Vagina (tissue), 2 donors: ENCODE results near the gene ZPBP2. TPM values are rescaled to one million over a fixed set of nuclear protein-coding genes. Genes with fewer than 3 reads are reported as not detected.
"Not testable (repeated sequence)": the region's sequence is repeated elsewhere in the genome, so short reads cannot be mapped to it uniquely, and the experiment has no call there.

Experiments
- DNase-seq, 2 donors: peaks; one replicate each; pipeline ENCODE4 v3.0.0-alpha.2; 2017; ENCODE audit errors: extremely low spot score in 2 of 2
- H3K27ac ChIP-seq: fragments of 200-600 bp; sonication (generic); one replicate; pipeline ENCODE4 v1.5.1; 2019
- H3K27me3 ChIP-seq: fragments of 200-600 bp; sonication (generic); one replicate; pipeline ENCODE4 v1.5.1; 2019
- H3K36me3 ChIP-seq, 2 donors: fragments of 200-600 bp; sonication (generic); one replicate each; pipeline ENCODE4 v1.5.1; 2017 to 2019
- H3K4me1 ChIP-seq: fragments of 200-600 bp; sonication (generic); one replicate; pipeline ENCODE4 v1.5.1; 2019
- H3K4me3 ChIP-seq, 2 donors: fragments of 200-600 bp; sonication (generic); 1 replicate in 1 of 2; 2 replicates in 1 of 2; pipeline ENCODE4 v1.5.1; 2016 to 2019
- H3K9me3 ChIP-seq: fragments of 200-600 bp; sonication (generic); one replicate; pipeline ENCODE4 v1.5.1; 2019
- POLR2A ChIP-seq, 2 donors: fragments of 450-650 bp; IDR thresholded peaks; one replicate each; pipeline ENCODE4 v1.6.1; 2017; ENCODE audit warnings: antibody characterized with exemption in 2 of 2, mild to moderate bottlenecking in 2 of 2, moderate library complexity in 2 of 2
- POLR2AphosphoS5 ChIP-seq, 2 donors: sonication (generic); formaldehyde crosslinking; IDR thresholded peaks; one replicate each; pipeline ENCODE4 v1.9.0; 2017; ENCODE audit warnings: antibody characterized with exemption in 2 of 2, mild to moderate bottlenecking in 2 of 2, low read depth in 1 of 2; ENCODE audit not compliant: insufficient read depth in 1 of 2
- intact Hi-C: fragments of 100-400 bp; cut with DNase I; formaldehyde crosslinking; loops from one replicate; pipeline ENCODE4 v1.15.1; 2023
- total RNA-seq: library from RNA; depleted of rRNA; stranded (reverse); fragments of >200 nt; gene quantifications from one replicate; pipeline ENCODE4 v1.2.3, GENCODE V29; 2016
- TF ChIP-seq, protein P1 (sequence below), 3 experiments: fragments of 450-650 bp in 2 of 3; fragments of 200-600 bp in 1 of 3; sonication (generic) in 1 of 3; IDR thresholded peaks; one replicate each; pipeline ENCODE4 v1.5.1; 2017 to 2019; ENCODE audit warnings: antibody characterized with exemption in 3 of 3, mild to moderate bottlenecking in 2 of 3, moderate library complexity in 2 of 3

The ZPBP2 gene
- total RNA-seq, 1 donor from 2014 or later = not detected

GRCh38 chr17:39845052-39845846 is 22.8 kb upstream of the ZPBP2 start:
- no peak for DNase-seq
- Histone ChIP-seq H3K27me3 (no peaks in the 10 kb centered on the region), H3K4me3 (no peak overlapping the region), H3K9me3 (no peaks in the 10 kb centered on the region), H3K4me1 (no peaks in the 10 kb centered on the region), H3K36me3 (no peaks in the 10 kb centered on the region), H3K27ac (no peak overlapping the region)
- TF ChIP-seq POLR2A (IDR thresholded peaks at IDR 0.05) (no peak), POLR2AphosphoS5 (IDR thresholded peaks at IDR 0.05; ENCODE audit: insufficient read depth in 1 of 2, low read depth in 1 of 2) (no peak)
- TF ChIP-seq, protein P1, sequence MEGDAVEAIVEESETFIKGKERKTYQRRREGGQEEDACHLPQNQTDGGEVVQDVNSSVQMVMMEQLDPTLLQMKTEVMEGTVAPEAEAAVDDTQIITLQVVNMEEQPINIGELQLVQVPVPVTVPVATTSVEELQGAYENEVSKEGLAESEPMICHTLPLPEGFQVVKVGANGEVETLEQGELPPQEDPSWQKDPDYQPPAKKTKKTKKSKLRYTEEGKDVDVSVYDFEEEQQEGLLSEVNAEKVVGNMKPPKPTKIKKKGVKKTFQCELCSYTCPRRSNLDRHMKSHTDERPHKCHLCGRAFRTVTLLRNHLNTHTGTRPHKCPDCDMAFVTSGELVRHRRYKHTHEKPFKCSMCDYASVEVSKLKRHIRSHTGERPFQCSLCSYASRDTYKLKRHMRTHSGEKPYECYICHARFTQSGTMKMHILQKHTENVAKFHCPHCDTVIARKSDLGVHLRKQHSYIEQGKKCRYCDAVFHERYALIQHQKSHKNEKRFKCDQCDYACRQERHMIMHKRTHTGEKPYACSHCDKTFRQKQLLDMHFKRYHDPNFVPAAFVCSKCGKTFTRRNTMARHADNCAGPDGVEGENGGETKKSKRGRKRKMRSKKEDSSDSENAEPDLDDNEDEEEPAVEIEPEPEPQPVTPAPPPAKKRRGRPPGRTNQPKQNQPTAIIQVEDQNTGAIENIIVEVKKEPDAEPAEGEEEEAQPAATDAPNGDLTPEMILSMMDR (IDR thresholded peaks at IDR 0.05) = no peak
- intact Hi-C loops = no loop called here

DNA sequence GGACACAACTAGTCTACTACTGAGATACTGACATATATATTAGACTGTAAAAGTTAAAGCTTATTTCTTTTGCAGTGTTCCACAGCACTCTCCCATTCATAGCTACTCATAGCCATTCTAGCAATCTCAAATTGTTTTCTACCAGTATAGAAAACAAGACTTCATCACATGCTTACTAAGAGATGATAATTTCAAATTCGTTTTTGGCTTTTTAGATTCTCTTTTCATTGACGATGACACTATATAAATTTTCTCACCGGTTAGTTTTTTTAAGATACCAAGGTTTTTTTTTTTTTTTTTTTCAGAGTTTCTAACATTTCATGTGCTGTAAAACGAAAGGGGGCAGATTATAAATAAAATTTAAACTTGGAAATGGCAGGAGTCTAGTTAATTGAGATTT is 21.8 kb upstream of the ZPBP2 start:
- Histone ChIP-seq H3K4me1 (no peaks in the 10 kb centered on the region), H3K4me3 (no peak overlapping the region), H3K36me3 (no peaks in the 10 kb centered on the region), H3K27ac (no peak overlapping the region), H3K27me3 (no peaks in the 10 kb centered on the region), H3K9me3 (no peaks in the 10 kb centered on the region)
- TF ChIP-seq POLR2A (IDR thresholded peaks at IDR 0.05) (no peak), POLR2AphosphoS5 (IDR thresholded peaks at IDR 0.05; ENCODE audit: insufficient read depth in 1 of 2, low read depth in 1 of 2) (no peak)
- TF ChIP-seq, protein P1 (IDR thresholded peaks at IDR 0.05) = no peak
- intact Hi-C loops = no loop called here
- DNase-seq = no peak

GRCh38 chr17:39848600-39848999 is 19.4 kb upstream of the ZPBP2 start:
- Histone ChIP-seq H3K27ac (no peak overlapping the region), H3K4me1 (no peaks in the 10 kb centered on the region), H3K4me3 (no peak overlapping the region), H3K36me3 (no peaks in the 10 kb centered on the region), H3K9me3 (no peaks in the 10 kb centered on the region), H3K27me3 (no peaks in the 10 kb centered on the region)
- no peak for DNase-seq
- TF ChIP-seq, protein P1 (IDR thresholded peaks at IDR 0.05) = no peak
- TF ChIP-seq POLR2AphosphoS5 (IDR thresholded peaks at IDR 0.05; ENCODE audit: insufficient read depth in 1 of 2, low read depth in 1 of 2) (no peak), POLR2A (IDR thresholded peaks at IDR 0.05) (no peak)
- intact Hi-C loops = no loop called here

- DNase-seq, H3K9me3 ChIP-seq, H3K4me1 ChIP-seq, H3K4me3 ChIP-seq, intact Hi-C loops, H3K27ac ChIP-seq, H3K27me3 ChIP-seq, H3K36me3 ChIP-seq: not testable (repeated sequence)
Observed at GRCh38 chr17:39850186-39850585, 17.8 kb upstream of the ZPBP2 start.

GRCh38 chr17:39852239-39852638 is 15.8 kb upstream of the ZPBP2 start:
- DNase-seq = no peak
- H3K36me3 ChIP-seq = no peaks in the 10 kb centered on the region
- no peak for TF ChIP-seq POLR2A (IDR thresholded peaks at IDR 0.05)
- no peak for TF ChIP-seq POLR2AphosphoS5 (IDR thresholded peaks at IDR 0.05; ENCODE audit: insufficient read depth in 1 of 2, low read depth in 1 of 2)
- TF ChIP-seq, protein P1 (IDR thresholded peaks at IDR 0.05) = no peak
- intact Hi-C loops = no loop called here
- H3K4me1 ChIP-seq = no peaks in the 10 kb centered on the region
- H3K9me3 ChIP-seq = no peaks in the 10 kb centered on the region
- no peaks in the 10 kb centered on the region for H3K27me3 ChIP-seq
- no peak overlapping the region for H3K4me3 ChIP-seq
- no peak overlapping the region for H3K27ac ChIP-seq
